Glomerular visceral epithelial cell (primary cell): ENCODE data around the gene ARHGEF19.
A peak's percentile ranks its signal among the peaks of the same experiment; 100 is the strongest.

Experiments
- DNase-seq: peaks from one replicate; pipeline ENCODE4 v3.0.0-alpha.2; 2016; ENCODE audit errors: extremely low spot score

The ARHGEF19 gene

GRCh38 chr1:16244650-16245285, 32.3 kb upstream of the ARHGEF19 start:
- DNase-seq = no peak

- DNase-seq = peak; percentile 79
These were observed 31.6 kb upstream of the ARHGEF19 start for GRCh38 chr1:16243936-16244649.

DNA sequence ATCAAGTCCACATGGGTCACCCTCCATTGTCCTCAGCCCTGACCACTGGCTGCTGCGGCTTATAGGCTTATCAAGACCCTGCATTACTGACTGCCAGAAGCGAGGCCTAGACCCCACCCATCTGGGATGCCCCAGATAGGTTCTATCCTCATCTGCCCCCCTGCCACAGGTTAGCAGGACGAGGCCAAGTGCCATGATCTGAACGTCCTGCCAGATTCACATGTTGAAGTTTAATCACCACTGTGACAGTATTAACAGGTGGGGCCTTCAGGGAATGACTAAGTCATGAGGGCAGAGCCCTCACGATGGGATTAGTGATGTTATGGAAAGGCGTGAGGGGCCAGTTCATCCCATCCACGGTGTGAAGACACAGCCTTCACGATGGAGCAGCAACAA, 30.8 kb upstream of the ARHGEF19 start:
- no peak for DNase-seq

GRCh38 chr1:16242556-16243214, 30.2 kb upstream of the ARHGEF19 start:
- no peak for DNase-seq

DNA sequence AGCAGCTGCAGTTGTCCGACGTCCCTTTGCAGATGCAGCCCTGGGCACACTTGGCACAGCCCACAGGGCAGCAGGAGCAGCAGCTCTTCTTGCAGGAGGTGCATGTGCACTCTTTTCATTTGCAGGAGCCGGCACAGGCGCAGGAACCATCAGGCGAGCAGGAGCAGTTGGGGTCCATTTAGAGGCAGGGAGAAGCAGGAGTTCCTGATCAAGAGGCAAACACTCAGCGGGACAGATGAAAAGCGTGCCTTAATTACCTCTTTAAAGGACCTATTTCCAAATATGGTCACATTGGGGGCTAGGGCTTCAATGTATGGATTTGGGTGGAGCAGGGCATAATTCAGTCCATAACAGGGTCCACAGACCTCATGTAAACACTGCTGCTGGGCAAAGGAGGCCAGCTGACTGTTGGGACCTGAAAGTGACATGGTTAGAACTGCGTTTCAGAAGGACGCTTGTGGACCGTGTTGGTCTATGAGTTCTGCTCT, 28.8 kb upstream of the ARHGEF19 start:
- DNase-seq = no peak

- no peak for DNase-seq
These were observed 27.6 kb upstream of the ARHGEF19 start for GRCh38 chr1:16239972-16240491.

GRCh38 chr1:16237343-16237830, 24.9 kb upstream of the ARHGEF19 start:
- no peak for DNase-seq

DNA sequence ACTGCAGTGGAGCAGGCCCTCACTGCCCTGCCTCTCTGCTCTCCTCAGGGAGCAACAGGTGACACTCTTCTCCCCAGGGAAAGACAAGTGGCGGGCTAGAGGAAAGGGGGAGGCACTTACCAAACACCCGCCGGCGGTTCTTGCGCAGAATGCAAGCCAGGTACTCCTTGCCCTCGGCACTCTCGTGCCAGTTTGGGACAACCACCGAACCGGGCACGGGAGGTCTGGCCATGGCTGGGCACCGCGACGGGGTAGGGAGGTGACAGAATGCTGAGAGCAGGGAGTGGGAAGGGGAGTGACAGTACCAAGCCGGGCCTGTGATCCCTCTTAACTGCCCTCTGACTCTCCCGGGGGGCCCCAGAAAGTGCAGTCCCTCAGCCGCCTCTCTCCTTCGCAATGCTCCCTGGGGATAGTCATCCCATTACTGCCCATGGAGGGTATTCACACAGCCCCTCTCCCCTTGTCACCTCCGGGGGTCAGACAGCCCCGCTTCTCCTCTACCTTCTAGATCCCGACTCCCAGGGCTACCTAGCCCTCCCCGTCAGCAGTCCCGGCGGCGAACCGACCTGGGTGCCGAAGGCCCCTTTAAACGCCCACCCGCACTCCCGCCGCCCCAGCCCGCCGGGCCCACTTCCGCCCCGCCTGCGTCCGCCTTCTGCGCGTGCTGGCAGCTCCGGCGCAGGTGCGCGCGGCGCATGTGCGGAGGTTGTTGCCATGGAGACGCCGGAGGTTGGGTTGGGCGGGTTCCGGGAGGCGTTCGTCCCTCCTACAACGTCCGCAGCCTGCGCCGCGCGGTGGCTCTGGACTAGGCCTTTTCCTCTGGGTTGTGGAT, 24.3 kb upstream of the ARHGEF19 start, which contains the start of gene CPLANE2:
Gene CPLANE2 (minus strand): TSS at position 673 of the 832 bp plus-strand sequence. CDS start 441 bp downstream, at position 232.
- peak; percentile 93 for DNase-seq

- peak; percentile 59 for DNase-seq
These were observed 23.6 kb upstream of the ARHGEF19 start for GRCh38 chr1:16235944-16236510.

- DNase-seq = no peak
These were observed 22.9 kb upstream of the ARHGEF19 start for GRCh38 chr1:16235347-16235746.

- no peak for DNase-seq
These were observed 21.0 kb upstream of the ARHGEF19 start for GRCh38 chr1:16233431-16233830.

- no peak for DNase-seq
These were observed 19.9 kb upstream of the ARHGEF19 start for GRCh38 chr1:16232316-16232710.

- peak; percentile 43 for DNase-seq
These were observed 19.2 kb upstream of the ARHGEF19 start for GRCh38 chr1:16231331-16232315.

- no peak for DNase-seq
These were observed 18.3 kb upstream of the ARHGEF19 start for GRCh38 chr1:16230744-16231143.

GRCh38 chr1:16229976-16230740, 17.7 kb upstream of the ARHGEF19 start:
- no peak for DNase-seq

GRCh38 chr1:16226490-16227179, 14.2 kb upstream of the ARHGEF19 start:
- no peak for DNase-seq

GRCh38 chr1:16226129-16226489, 13.7 kb upstream of the ARHGEF19 start:
- DNase-seq = no peak

GRCh38 chr1:16224472-16224871, 12.0 kb upstream of the ARHGEF19 start:
- no peak for DNase-seq
